ENCODE measurements around the gene WDFY2. TPM values are rescaled to one million over a fixed set of nuclear protein-coding genes. Genes with fewer than 3 reads are reported as not detected.

Gene WDFY2
- total RNA-seq, 1 donor from 2014 or later, result 20.7 TPM

DNA sequence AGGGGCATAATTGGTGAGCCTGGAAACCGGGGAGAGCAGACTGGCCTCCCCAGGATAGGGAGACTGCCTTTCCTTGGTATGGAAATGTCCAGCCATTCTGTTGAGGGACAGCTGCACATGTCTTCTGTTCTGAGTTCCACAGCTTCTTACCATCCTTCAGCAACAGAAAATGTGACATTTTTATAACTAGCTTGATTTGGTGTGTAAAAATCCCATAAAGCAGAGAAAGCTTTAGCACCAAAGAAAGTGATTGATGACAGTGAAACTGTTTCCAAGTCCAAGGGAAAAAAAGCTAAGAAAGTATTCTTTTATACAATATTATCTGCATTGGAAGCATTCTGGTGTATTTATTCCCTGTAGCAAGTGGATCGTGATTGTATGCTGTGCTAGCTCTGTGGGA lies 157.8 kb downstream of the WDFY2 start:
- Mint-ChIP-seq H3K4me3 (ENCODE audit: unreplicated experiment) (no peak overlapping the region), H3K27me3 (ENCODE audit: unreplicated experiment) (no peaks in the 10 kb centered on the region), H3K36me3 (ENCODE audit: unreplicated experiment) (peaks cover 40% of the 10 kb centered on the region), H3K4me1 (ENCODE audit: unreplicated experiment) (no peaks in the 10 kb centered on the region), H3K27ac (ENCODE audit: unreplicated experiment) (no peak overlapping the region), H3K9me3 (ENCODE audit: unreplicated experiment) (no peaks in the 10 kb centered on the region)
- no peak for DNase-seq (ENCODE audit: extremely low spot score, unreplicated experiment)
- TF ChIP-seq, protein P1, sequence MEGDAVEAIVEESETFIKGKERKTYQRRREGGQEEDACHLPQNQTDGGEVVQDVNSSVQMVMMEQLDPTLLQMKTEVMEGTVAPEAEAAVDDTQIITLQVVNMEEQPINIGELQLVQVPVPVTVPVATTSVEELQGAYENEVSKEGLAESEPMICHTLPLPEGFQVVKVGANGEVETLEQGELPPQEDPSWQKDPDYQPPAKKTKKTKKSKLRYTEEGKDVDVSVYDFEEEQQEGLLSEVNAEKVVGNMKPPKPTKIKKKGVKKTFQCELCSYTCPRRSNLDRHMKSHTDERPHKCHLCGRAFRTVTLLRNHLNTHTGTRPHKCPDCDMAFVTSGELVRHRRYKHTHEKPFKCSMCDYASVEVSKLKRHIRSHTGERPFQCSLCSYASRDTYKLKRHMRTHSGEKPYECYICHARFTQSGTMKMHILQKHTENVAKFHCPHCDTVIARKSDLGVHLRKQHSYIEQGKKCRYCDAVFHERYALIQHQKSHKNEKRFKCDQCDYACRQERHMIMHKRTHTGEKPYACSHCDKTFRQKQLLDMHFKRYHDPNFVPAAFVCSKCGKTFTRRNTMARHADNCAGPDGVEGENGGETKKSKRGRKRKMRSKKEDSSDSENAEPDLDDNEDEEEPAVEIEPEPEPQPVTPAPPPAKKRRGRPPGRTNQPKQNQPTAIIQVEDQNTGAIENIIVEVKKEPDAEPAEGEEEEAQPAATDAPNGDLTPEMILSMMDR (IDR thresholded peaks at IDR 0.05), result no peak

DNA sequence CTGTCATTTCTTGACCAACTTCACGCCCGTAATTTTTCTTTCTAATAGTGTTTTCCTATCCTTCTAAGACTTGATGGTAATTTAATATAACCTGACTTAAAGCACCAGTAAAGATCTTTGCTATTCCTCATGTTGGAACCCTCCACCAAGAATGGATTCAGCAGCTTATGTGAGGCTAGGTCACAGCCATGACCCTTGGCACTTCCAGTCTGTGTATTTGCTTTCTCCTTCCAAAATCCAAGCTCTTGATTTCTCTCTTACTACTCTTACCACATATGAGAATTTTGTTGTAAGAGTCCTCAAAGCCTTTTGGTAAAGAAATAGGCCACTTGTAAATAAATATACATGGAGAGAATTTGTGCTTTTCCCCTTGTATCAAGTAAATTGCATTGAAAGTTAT lies 158.3 kb downstream of the WDFY2 start:
- H3K4me3 Mint-ChIP-seq (ENCODE audit: unreplicated experiment), result no peak overlapping the region
- no peak overlapping the region for H3K27ac Mint-ChIP-seq (ENCODE audit: unreplicated experiment)
- H3K9me3 Mint-ChIP-seq (ENCODE audit: unreplicated experiment), result no peaks in the 10 kb centered on the region
- no peaks in the 10 kb centered on the region for H3K27me3 Mint-ChIP-seq (ENCODE audit: unreplicated experiment)
- peaks cover 43% of the 10 kb centered on the region for H3K36me3 Mint-ChIP-seq (ENCODE audit: unreplicated experiment)
- H3K4me1 Mint-ChIP-seq (ENCODE audit: unreplicated experiment), result no peaks in the 10 kb centered on the region
- DNase-seq (ENCODE audit: extremely low spot score, unreplicated experiment), result no peak
- TF ChIP-seq, protein P1 (IDR thresholded peaks at IDR 0.05), result no peak

DNA sequence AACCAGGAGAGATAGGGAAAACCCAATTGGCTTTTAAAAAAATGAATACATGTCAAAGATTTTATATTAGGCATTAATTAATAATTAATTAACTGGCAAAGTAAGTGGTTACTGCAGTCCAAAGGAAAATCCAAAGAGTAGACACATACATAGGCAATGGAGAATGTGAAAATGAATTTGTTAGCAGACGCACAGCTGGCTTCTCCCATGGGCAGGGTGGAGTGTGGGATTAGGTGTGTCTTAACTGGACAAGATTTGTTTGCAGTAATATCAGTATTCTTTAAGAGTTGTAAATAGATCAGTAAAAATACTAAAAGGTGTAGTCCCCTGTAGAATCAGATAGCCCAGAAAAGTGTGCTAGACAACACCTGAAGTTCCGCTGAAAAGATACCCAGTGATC lies 161.0 kb downstream of the WDFY2 start:
- no peaks in the 10 kb centered on the region for H3K4me1 Mint-ChIP-seq (ENCODE audit: unreplicated experiment)
- H3K4me3 Mint-ChIP-seq (ENCODE audit: unreplicated experiment), result no peak overlapping the region
- peaks cover 10% of the 10 kb centered on the region for H3K9me3 Mint-ChIP-seq (ENCODE audit: unreplicated experiment)
- H3K36me3 Mint-ChIP-seq (ENCODE audit: unreplicated experiment), result peaks cover 43% of the 10 kb centered on the region
- H3K27ac Mint-ChIP-seq (ENCODE audit: unreplicated experiment), result no peak overlapping the region
- TF ChIP-seq, protein P1 (IDR thresholded peaks at IDR 0.05), result no peak
- no peak for DNase-seq (ENCODE audit: extremely low spot score, unreplicated experiment)
- H3K27me3 Mint-ChIP-seq (ENCODE audit: unreplicated experiment), result no peaks in the 10 kb centered on the region

DNA sequence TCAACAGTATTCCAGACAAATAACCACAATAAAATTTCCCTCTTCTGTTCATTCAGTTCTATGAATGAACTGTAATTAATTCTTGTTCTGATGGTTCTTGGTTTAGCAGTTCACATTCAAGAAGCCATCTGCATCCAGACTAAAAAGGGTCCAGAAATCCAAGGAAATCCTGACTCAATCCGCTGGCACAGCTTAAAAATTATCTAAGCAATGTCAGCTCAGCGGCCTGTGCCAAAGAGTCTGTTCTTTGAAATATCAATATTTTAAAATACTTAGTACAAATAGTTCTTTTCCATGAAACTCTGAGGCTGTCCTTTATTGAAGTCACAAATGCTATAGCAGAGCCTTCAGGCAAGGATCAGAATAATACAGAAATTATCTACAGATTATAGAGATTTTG lies 162.5 kb downstream of the WDFY2 start:
- Mint-ChIP-seq H3K27ac (ENCODE audit: unreplicated experiment) (no peak overlapping the region), H3K27me3 (ENCODE audit: unreplicated experiment) (no peaks in the 10 kb centered on the region), H3K4me3 (ENCODE audit: unreplicated experiment) (no peak overlapping the region), H3K4me1 (ENCODE audit: unreplicated experiment) (no peaks in the 10 kb centered on the region), H3K36me3 (ENCODE audit: unreplicated experiment) (peaks cover 47% of the 10 kb centered on the region), H3K9me3 (ENCODE audit: unreplicated experiment) (peaks cover 10% of the 10 kb centered on the region)
- no peak for DNase-seq (ENCODE audit: extremely low spot score, unreplicated experiment)
- TF ChIP-seq, protein P1 (IDR thresholded peaks at IDR 0.05), result no peak

DNA sequence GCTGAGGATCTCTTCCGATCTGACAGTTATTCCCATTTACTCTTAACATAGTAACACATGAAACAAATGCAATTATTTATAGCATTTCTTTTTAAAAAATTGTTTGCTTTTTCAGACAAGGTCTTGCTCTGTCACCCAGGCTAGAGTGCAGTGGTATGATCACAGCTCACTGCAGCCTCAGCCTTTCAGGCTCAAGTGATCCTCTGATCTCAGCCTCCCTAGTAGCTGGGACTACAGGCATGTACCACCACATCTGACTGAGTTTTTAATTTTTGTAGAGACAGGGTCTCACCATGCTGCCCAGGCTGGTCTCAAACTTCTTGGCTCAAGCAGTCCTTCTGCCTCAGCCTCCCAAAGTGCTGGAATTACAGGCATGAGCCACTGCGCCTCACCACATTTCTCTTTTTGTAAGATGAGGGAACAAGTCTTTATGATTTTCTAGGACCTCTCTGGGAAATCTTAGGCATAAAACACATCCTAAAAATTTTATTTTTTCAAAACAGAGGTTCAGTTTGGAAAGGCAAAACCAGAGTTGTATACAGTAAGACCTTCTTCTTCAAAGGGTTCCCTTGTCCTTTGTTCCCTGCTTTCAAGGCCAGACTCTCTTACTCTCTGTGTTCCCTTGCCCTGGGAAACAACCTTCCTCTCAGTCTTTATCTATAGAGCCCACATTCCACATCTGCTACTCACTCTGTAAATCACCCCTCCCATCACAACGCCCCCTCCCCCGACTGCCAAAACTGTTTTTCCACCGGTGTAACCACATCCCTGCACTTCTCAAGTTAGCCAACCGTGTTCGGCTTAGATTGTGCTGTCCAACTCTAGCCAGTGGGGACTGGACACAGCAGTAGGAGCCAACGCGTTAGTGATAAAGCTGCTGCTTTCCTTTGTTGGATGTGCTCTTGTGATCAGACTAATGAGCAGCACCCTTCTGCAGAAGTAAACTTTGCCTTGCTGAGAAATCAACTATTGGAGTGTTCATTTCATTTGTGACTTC lies 163.5 kb downstream of the WDFY2 start:
- H3K27me3 Mint-ChIP-seq (ENCODE audit: unreplicated experiment), result no peaks in the 10 kb centered on the region
- no peak for DNase-seq (ENCODE audit: extremely low spot score, unreplicated experiment)
- no peak overlapping the region for H3K4me3 Mint-ChIP-seq (ENCODE audit: unreplicated experiment)
- H3K27ac Mint-ChIP-seq (ENCODE audit: unreplicated experiment), result no peak overlapping the region
- peaks cover 52% of the 10 kb centered on the region for H3K36me3 Mint-ChIP-seq (ENCODE audit: unreplicated experiment)
- TF ChIP-seq, protein P1 (IDR thresholded peaks at IDR 0.05), result no peak
- peaks cover 10% of the 10 kb centered on the region for H3K9me3 Mint-ChIP-seq (ENCODE audit: unreplicated experiment)
- H3K4me1 Mint-ChIP-seq (ENCODE audit: unreplicated experiment), result no peaks in the 10 kb centered on the region

Measured in osteocyte (in vitro differentiated cells).